GM19240 (cell line): Measurements from ENCODE around the gene QRICH1.

ENCODE experiments used
- DNase-seq: peaks from one replicate; pipeline ENCODE4 v3.0.0; 2011; ENCODE audit warnings: low spot score; ENCODE audit not compliant: insufficient read length

The QRICH1 gene

DNA sequence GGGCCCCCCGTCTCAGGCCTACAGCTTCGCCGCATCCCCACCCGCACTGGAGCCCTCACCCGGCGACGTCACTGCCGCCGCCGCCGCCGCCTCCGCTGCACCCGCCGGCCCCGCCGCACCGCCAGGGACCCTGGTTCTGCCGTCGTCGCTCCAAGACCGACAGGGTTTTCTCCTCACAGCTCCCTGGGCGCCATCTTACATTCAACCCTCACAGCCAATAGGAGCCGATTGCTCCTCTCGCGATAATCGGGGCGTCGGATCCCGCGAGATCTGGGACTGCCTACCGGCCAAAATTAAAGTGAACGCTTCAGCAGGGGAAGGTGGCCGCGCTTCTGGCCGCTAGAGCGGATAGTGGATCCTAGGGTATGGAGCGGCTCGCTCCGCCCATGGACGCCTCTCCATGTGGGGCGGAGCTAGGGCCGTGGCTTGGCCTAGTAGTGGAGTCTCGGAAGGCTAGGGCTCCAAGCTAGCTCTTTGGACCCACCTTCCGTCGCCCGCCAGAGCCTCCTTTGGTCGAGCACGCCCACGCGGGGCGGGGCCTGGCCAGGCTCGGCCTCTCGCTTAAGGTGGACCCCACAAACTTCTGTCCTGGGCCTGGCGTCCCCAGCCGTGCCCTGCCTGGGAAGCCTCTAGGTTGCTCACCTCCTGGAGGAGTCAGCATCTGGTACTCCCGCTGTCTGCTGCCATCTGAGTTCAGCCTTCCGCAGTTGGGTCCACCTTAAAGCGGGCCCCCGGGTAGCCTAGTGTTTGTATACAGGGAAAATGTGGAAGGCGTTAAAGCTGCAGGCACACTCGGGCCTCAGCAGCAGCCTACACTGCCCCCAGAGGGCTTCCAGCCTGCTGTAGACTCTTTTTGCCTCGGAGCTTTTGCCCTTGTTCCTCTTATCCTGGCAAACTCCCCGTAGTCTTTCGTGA is at the start of gene QRICH1:
Gene QRICH1, minus strand, starts transcription at position 219 of the 915 bp plus-strand sequence. CDS start 17,054 bp downstream, outside the sequence.
- peak; percentile 78 for DNase-seq

GRCh38 chr3:49140080-49140479 is 46.2 kb upstream of the QRICH1 start:
- no peak for DNase-seq

GRCh38 chr3:49135499-49135898 is 41.6 kb upstream of the QRICH1 start:
- no peak for DNase-seq

DNA sequence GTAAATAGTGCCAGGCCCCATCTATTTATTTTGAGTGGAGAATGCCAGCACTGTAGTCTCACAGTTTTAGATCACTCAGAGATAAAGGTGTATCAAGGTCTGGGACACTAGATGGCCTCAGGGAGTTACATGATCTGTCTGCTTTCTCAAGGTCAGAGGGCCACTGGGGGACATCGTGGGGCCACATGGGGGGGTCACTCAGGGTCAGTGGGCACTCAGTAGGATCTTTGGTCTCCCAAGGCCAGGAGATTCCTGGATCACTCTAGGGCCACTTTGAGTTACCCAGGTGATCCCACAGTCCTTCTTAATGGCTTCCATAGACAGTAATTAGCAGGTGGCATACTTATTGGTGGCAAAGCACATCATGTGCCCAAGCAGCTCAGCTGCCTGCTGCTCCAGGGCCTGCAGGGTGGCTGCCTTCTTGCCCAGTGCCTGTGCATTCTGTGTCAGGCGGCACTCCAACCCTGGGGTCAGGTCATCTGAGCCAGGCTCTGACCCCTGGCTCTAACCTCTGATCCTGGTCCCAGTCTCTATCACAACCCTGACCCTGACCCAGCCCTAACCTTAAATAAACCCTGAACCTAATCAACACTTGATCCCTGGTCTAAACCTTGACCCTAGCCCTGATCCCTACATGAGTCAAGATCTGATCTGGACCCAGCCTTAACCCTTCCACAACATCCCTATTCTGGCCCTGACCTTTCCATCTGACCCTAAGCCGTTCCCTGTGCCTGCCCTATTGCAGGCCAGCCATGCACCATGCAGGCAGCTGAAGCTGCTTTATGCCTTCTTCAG is 40.8 kb upstream of the QRICH1 start:
- DNase-seq: no peak

- DNase-seq: no peak
These were observed 39.5 kb upstream of the QRICH1 start for GRCh38 chr3:49133226-49133951.

- no peak for DNase-seq
These were observed 38.8 kb upstream of the QRICH1 start, which contains the start of gene LAMB2 for GRCh38 chr3:49132437-49133225. LAMB2 (minus strand) TSS chr3:49133050; CDS start chr3:49132867, 183 bp downstream.

DNA sequence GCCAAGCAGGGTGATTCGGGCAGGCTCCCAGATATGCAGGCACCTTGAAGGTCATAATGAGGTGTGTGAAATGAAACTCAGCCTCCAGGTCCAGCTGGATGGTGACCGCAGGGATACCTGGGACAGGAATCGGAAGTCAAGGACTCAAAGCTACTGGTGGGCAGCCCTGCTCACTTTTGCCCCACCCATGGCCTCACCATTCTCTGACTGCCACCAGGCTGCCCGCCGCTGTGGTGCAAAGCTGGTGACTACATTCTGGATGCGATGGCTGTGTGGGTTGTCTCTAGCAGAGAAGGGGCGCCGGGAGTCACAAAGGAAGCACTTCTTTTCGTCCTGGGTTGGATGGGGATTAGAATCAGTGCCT is 38.2 kb upstream of the QRICH1 start:
- DNase-seq: no peak

- DNase-seq: no peak
These were observed 37.7 kb upstream of the QRICH1 start for GRCh38 chr3:49131576-49131975.

- DNase-seq: no peak
These were observed 37.2 kb upstream of the QRICH1 start for GRCh38 chr3:49131040-49131439.

DNA sequence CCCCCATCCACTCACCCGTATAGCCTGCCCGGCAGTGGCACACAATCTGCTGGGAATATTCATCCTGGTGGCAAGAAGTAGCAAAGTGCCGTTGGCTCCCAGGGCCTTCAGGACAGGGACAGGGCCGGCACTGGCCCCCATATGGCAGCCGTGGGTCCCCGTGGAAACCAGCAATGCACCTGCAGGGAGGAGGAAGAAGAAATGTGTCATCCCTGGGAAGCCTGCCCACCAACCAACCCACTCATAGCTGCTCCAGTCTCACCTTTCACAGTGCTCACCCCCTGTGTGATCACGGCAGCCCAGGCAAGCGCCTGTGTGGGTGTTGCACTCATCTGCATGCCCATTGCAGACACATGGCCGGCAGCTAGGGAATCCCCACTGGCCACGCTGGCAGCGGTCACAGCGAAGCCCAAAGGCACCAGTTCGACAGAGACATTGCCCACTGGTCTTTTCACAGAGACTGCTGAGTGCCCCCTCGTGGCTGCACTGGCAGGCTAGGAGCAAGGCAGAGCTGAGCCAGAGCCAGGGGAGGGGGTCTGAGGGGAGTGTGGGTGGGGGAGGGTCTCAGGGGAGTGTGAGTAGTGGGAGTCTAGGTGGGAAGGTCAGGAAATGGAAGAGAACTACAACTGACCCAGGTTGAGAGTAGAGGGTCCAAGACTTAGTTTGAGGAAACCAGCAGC is 31.3 kb upstream of the QRICH1 start:
- no peak for DNase-seq

DNA sequence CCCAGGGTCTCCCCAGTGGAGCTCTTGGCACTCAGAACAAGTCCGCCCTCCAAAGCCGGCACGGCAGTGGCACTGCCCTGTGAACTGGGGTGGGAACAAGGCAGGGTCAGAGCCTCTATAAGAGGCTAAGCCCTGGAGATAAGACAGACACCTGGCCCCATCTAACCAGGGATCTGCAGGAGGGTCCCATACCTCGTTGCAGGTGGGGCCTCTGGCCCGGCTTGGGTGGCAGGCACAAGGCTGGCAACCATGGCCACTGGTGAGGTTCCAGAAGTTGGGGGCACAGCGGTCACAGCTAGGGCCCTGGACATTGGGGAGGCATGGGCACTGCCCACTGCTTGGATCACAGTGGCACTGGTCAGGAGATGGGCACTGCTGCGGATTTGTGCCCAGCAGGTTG is 30.3 kb upstream of the QRICH1 start:
- no peak for DNase-seq

DNA sequence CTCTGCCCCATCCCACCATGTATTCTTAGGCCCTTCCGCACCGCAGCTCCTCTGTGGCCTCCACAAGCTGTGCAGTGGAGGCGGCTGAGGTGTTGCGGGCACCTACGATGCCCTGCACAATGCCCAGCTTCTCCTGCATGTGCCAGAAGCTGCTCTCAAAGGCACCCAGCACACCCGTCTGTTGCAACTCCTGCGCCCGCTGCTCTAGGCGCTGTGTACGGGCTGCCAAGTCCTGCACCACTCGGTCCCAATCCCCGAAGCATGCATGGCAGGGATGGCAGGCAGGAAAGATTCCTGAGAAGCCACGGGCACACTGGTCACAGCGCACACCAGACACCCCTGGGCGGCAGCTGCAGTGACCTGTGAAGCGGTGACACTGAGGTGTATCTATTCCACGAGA is 29.8 kb upstream of the QRICH1 start:
- no peak for DNase-seq

DNA sequence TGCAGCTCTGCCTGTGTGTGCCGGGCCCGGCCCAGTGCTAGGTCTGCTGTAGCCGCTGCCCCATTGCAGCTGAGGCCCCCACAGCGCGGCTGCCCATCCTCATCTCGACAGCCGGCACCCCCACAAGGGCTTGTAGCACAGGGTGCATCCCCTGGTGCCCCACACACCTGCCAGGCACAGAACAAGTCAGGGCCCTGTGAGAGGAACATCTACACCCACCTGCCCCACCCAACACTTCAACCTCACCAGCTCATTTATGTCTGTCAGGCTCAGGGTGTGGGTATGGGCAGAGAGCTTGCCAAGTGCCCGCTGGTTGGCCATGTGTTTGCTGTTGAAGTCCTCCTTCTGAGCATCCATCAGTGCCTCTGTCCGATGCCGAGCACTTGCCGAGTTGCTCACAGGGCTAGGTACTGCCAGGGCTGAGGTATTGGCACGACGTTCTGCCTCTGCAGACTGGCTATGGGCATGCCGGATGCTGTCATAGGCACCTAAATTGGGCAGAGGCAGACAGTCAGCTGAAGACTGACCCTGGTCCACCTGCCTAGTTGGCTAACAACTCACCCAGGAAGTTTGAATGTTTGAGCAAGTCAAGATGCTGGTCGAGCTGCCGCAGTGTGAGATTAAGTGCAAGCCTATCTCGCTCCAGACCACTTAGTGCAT is 29.1 kb upstream of the QRICH1 start:
- DNase-seq: no peak

GRCh38 chr3:49122451-49122850 is 28.6 kb upstream of the QRICH1 start:
- DNase-seq: no peak

GRCh38 chr3:49122022-49122421 is 28.2 kb upstream of the QRICH1 start:
- DNase-seq: no peak

DNA sequence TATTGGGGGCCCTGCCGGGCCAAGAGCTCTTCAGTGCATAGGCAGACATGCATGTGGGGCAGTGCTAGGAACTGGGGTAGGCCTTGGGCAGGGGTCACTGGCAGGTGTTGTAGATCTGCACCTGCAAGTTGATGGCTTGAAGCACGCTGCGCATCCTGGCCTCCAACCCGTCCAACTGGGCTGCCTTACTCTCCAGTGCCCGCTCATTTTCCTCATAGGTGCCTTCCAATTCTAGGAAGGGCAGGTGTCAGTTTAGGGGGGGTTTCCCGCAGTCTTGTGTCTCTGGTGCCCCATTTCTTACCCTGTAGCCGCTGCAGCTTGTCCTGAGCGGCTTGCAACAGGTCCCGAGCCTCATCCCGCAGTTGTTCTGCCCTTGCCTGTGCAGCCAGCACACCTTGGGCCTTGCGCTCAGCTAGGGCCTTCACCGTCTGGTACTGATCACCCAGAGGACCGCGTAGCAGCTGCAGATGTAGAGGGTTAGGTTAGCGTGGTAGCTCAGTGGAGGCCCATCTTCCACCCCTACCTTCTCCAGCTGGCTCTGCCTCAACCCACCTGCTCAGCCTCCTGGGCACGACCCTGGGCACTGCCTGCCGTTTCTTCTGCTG is 27.4 kb upstream of the QRICH1 start:
- DNase-seq: no peak

DNA sequence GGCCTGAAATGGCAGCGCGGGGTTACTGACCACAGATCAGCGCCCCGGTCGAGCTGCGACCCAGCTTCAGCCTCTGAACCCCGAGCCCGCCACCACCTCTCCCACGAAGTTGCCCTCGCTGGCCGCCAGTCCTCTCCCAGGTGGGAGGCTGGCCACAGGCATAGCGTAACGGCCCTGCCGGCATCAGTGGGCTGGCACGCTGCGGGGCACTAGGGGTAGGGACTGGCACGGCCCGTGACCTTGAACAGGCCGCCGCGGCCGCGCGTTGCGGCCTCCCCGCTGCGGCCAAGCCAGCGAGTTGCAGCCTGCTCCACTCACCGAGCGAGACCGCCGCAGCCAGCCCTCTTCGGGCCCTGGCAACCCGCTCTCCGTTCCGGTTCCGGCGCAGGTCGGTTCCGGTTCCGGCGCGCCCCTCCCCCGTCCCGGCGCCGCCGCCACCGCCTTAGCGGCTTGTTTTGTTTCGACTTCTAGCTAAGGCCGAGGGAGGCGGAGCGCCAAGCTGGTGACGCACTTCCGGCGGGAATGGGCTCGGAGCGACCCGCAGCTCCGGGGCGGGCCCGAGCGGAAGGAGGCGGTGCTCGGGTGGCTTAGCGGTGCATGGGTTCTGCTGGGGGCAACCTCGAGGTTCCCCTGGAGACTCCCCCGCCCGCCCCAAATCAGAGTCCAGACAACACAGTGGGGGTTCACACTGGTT is 26.7 kb upstream of the QRICH1 start, which contains the start of gene USP19:
Gene USP19, minus strand, starts transcription at position 386 of the 694 bp plus-strand sequence. CDS start 1,678 bp downstream, outside the sequence.
- DNase-seq: peak; percentile 98

DNA sequence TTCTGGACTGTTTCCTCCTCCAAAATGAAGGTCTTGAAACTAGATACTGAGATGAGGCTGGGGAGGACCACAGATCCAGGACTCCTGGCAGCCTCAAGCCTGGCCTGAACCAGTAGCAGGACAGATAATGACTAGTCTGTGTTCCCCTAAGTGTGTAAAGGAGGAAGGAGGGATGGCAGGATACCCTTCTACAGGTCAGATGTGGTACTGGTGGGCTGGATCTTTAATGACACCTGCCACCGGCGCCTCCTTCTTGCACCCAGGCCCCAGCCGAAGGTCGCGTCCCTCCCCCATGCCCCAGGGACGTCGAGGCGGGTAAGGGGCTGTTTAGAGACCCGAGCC is 26.2 kb upstream of the QRICH1 start:
- DNase-seq: peak; percentile 30

DNA sequence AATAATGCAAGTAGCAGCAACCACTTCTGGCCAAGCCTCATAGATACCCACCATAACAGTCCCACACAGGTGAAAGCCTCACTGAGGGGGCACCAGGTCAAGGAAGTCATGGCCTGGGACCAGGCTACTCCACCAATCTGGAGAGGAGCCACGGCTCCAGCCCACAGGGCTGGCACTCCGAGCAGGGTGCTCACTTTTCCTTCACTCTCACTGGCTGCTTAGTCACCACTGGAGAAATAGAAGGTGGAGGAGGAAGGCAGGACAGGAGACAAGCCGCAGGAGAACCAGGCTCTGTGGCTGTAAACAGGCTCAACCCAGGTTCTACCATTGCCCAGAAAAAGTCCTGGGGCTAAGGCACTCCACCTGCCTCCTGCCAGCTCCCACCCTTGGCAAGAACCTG is 25.6 kb upstream of the QRICH1 start:
- no peak for DNase-seq
